Vagina (tissue), 2 donors: ENCODE measurements around the gene CAPZA1. TPM values are rescaled to one million over a fixed set of nuclear protein-coding genes. Genes with fewer than 3 reads are reported as not detected.

Experiments
- DNase-seq, 2 donors: peaks; one replicate each; pipeline ENCODE4 v3.0.0-alpha.2; 2017; ENCODE audit errors: extremely low spot score in 2 of 2
- H3K27ac ChIP-seq: fragments of 200-600 bp; sonication (generic); one replicate; pipeline ENCODE4 v1.5.1; 2019
- H3K27me3 ChIP-seq: fragments of 200-600 bp; sonication (generic); one replicate; pipeline ENCODE4 v1.5.1; 2019
- H3K36me3 ChIP-seq, 2 donors: fragments of 200-600 bp; sonication (generic); one replicate each; pipeline ENCODE4 v1.5.1; 2017 to 2019
- H3K4me1 ChIP-seq: fragments of 200-600 bp; sonication (generic); one replicate; pipeline ENCODE4 v1.5.1; 2019
- H3K4me3 ChIP-seq, 2 donors: fragments of 200-600 bp; sonication (generic); 1 replicate in 1 of 2; 2 replicates in 1 of 2; pipeline ENCODE4 v1.5.1; 2016 to 2019
- H3K9me3 ChIP-seq: fragments of 200-600 bp; sonication (generic); one replicate; pipeline ENCODE4 v1.5.1; 2019
- CTCF ChIP-seq, 3 experiments: fragments of 450-650 bp in 2 of 3; fragments of 200-600 bp in 1 of 3; sonication (generic) in 1 of 3; IDR thresholded peaks; one replicate each; pipeline ENCODE4 v1.5.1; 2017 to 2019; ENCODE audit warnings: antibody characterized with exemption in 3 of 3, mild to moderate bottlenecking in 2 of 3, moderate library complexity in 2 of 3
- POLR2A ChIP-seq, 2 donors: fragments of 450-650 bp; IDR thresholded peaks; one replicate each; pipeline ENCODE4 v1.6.1; 2017; ENCODE audit warnings: antibody characterized with exemption in 2 of 2, mild to moderate bottlenecking in 2 of 2, moderate library complexity in 2 of 2
- POLR2AphosphoS5 ChIP-seq, 2 donors: sonication (generic); formaldehyde crosslinking; IDR thresholded peaks; one replicate each; pipeline ENCODE4 v1.9.0; 2017; ENCODE audit warnings: antibody characterized with exemption in 2 of 2, mild to moderate bottlenecking in 2 of 2, low read depth in 1 of 2; ENCODE audit not compliant: insufficient read depth in 1 of 2
- intact Hi-C: fragments of 100-400 bp; cut with DNase I; formaldehyde crosslinking; loops from one replicate; pipeline ENCODE4 v1.15.1; 2023
- total RNA-seq: library from RNA; depleted of rRNA; stranded (reverse); fragments of >200 nt; gene quantifications from one replicate; pipeline ENCODE4 v1.2.3, GENCODE V29; 2016

CAPZA1 gene
- total RNA-seq, 1 donor from 2014 or later, result 126 TPM

GRCh38 chr1:112712191-112712590, 92.6 kb downstream of the CAPZA1 start:
- DNase-seq, result no peak
- Histone ChIP-seq H3K4me3 (no peak overlapping the region), H3K9me3 (no peaks in the 10 kb centered on the region), H3K27me3 (no peaks in the 10 kb centered on the region), H3K27ac (no peak overlapping the region), H3K4me1 (peaks cover 29% of the 10 kb centered on the region), H3K36me3 (no peaks in the 10 kb centered on the region)
- TF ChIP-seq POLR2AphosphoS5 (IDR thresholded peaks at IDR 0.05; ENCODE audit: insufficient read depth in 1 of 2, low read depth in 1 of 2), result no peak
- TF ChIP-seq CTCF (IDR thresholded peaks at IDR 0.05), result no peak
- no peak for TF ChIP-seq POLR2A (IDR thresholded peaks at IDR 0.05)
- intact Hi-C loops, result loop anchor here (5.0 to 10.0 kb wide), 2 partner anchors 40 to 363 kb away; partner anchors contain the start of genes LRIG2 and MOV10

- Histone ChIP-seq H3K4me1 (peaks cover 25% of the 10 kb centered on the region), H3K4me3 (no peak overlapping the region), H3K27ac (no peak overlapping the region), H3K27me3 (no peaks in the 10 kb centered on the region), H3K36me3 (no peaks in the 10 kb centered on the region), H3K9me3 (no peaks in the 10 kb centered on the region)
- intact Hi-C loops, result loop anchor here (5.0 to 10.0 kb wide), 2 partner anchors 40 to 362 kb away; partner anchors contain the start of genes LRIG2 and MOV10
- no peak for DNase-seq
- TF ChIP-seq POLR2AphosphoS5 (IDR thresholded peaks at IDR 0.05; ENCODE audit: insufficient read depth in 1 of 2, low read depth in 1 of 2) (no peak), POLR2A (IDR thresholded peaks at IDR 0.05) (no peak), CTCF (IDR thresholded peaks at IDR 0.05) (no peak)
Observed at GRCh38 chr1:112712701-112713128, 93.1 kb downstream of the CAPZA1 start.

- peak overlapping the region; percentile 68 to 74 for H3K4me3 ChIP-seq
- no peaks in the 10 kb centered on the region for H3K9me3 ChIP-seq
- TF ChIP-seq POLR2AphosphoS5 (IDR thresholded peaks at IDR 0.05; ENCODE audit: insufficient read depth in 1 of 2, low read depth in 1 of 2), result no peak
- TF ChIP-seq POLR2A (IDR thresholded peaks at IDR 0.05), result no peak
- no peak for TF ChIP-seq CTCF (IDR thresholded peaks at IDR 0.05)
- peaks cover 26% of the 10 kb centered on the region for H3K4me1 ChIP-seq
- no peaks in the 10 kb centered on the region for H3K36me3 ChIP-seq
- no peak for DNase-seq
- no peaks in the 10 kb centered on the region for H3K27me3 ChIP-seq
- H3K27ac ChIP-seq, result no peak overlapping the region
- intact Hi-C loops, result loop anchor here (5.0 to 10.0 kb wide), 2 partner anchors 41 to 361 kb away; partner anchors contain the start of genes LRIG2 and MOV10
Observed at GRCh38 chr1:112713466-112714312, 94.1 kb downstream of the CAPZA1 start.

- no peaks in the 10 kb centered on the region for H3K27me3 ChIP-seq
- TF ChIP-seq POLR2A (IDR thresholded peaks at IDR 0.05) (peak in 1 of 2 donors; percentile 58), POLR2AphosphoS5 (IDR thresholded peaks at IDR 0.05; ENCODE audit: insufficient read depth in 1 of 2, low read depth in 1 of 2) (peak in 1 of 2 donors; percentile 35), CTCF (IDR thresholded peaks at IDR 0.05) (no peak)
- H3K4me3 ChIP-seq, result peak overlapping the region; percentile 68 to 74
- DNase-seq, result no peak
- peaks cover 31% of the 10 kb centered on the region for H3K4me1 ChIP-seq
- intact Hi-C loops, result loop anchor here (5.0 to 10.0 kb wide), 3 partner anchors 42 to 360 kb away; partner anchors contain the start of genes CTTNBP2NL, LRIG2 and MOV10
- H3K27ac ChIP-seq, result peak overlapping the region; percentile 80
- no peaks in the 10 kb centered on the region for H3K9me3 ChIP-seq
- no peaks in the 10 kb centered on the region for H3K36me3 ChIP-seq
Observed at GRCh38 chr1:112714313-112715263, 95.0 kb downstream of the CAPZA1 start.
